Stimulated activated CD4-positive, alpha-beta T cell treated with anti-CD3 and anti-CD28 coated beads, Interleukin-2, amount 100 ng/mL, for 24 hours (primary cell): ENCODE data around the gene EID2.

Experiments used
- DNase-seq, 2 donors: peaks; one replicate each; pipeline ENCODE4 v3.0.0-alpha.2; 2020

Gene EID2

DNA sequence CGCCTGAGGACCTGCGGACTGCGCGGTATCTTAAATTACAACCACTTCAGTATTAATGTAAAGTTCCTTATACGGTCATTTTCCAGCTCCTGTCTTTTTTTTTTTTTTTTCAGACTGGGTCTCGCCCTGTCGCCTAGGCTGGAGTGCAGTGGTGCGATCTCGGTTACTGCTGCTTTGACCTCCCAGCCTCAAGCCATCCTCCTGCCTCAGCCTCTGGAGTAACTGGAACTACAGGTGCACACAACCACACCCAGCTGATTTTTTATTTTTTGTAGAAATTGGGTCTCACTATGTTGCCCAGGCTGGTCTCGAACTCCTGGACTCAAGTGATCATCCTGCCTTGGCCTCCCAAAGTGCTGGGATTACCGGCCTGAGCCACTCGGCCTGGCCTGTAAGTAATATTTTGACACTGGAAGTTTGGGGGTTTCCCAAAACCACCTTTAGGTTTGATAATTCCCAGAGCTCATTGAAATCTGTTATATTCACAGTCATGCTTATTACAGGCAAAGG lies 6.9 kb downstream of the EID2 start:
- no peak for DNase-seq

DNA sequence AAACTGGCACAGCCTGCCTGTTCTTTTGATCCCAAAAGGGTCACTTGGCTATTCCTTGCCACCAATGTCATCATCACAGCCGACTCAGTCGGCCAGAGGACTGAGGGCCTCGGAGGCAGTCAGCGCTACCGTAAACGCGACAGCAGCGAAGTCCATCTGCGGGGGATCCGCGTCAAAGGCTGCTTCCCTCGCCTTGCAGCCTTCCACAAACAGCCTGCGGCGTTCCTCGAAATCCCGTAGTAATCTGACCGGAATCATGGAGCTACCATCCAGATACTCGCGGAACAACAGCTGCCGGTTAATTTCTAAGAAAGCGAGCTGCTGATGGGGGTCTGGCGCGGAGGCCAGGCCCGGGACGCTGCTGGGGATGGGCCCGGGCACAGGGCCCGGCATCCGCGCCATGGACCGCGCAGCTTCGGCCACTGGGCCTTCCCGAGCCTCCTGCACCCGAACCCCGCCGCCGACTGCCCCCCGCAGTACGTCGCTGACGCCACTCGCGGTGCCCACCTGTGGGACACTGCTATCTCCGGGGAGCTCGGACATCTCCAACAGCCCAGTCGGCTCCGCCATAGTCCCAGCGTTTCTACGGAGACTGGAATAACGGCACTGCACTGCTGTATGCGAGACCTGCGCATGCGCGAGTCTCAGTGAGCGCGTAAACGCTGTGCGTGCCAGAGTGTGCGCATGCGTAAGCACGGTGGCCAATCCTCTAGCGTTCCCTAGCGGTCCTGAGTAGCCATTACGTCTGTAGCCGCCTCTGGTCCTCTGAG lies 7.5 kb downstream of the EID2 start, which contains the start of gene EID2B:
EID2B (minus strand) TSS at position 620 of the 770 bp plus-strand sequence; CDS start at position 570, 50 bp downstream.
- peak; percentile 94 to 95 for DNase-seq

DNA sequence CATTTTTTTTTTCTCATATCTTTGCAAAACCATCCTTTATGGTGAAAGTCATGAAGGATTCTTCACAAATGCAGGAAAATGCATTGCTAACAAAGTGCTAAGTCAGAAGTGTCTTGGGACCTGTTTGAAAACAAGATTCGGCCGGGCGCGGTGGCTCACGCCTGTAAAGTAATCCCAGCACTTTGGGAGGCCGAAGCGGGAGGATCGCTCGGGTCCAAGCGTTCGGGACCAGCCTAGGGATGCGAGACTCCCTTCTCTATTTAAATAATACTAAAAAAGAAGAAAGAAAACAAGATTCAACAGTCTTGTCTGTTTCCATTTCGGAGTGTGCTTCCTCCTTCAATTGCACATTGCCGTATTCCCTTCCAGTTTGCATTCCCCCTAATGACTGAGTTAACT lies 8.1 kb downstream of the EID2 start:
- no peak for DNase-seq

GRCh38 chr19:39525205-39525604 lies 14.8 kb downstream of the EID2 start:
- no peak for DNase-seq

DNA sequence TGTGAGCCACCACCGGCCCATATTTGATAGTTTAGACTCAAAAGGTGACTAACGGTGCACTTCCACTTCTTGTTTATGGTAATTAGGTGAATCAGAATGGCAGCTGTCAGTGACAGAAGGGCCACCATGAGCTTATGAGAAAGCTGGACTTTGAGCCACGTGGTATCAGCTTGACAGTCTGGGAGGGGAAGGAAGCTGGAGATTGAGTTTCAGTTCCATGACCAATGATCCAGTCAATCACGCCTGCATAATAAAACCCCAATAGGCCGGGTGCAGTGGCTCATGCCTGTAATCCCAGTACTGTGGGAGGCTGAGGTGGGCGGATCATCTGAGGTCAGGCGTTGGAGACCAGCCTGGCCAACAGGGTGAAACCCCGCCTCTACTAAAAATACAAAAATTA lies 15.5 kb downstream of the EID2 start:
- no peak for DNase-seq

DNA sequence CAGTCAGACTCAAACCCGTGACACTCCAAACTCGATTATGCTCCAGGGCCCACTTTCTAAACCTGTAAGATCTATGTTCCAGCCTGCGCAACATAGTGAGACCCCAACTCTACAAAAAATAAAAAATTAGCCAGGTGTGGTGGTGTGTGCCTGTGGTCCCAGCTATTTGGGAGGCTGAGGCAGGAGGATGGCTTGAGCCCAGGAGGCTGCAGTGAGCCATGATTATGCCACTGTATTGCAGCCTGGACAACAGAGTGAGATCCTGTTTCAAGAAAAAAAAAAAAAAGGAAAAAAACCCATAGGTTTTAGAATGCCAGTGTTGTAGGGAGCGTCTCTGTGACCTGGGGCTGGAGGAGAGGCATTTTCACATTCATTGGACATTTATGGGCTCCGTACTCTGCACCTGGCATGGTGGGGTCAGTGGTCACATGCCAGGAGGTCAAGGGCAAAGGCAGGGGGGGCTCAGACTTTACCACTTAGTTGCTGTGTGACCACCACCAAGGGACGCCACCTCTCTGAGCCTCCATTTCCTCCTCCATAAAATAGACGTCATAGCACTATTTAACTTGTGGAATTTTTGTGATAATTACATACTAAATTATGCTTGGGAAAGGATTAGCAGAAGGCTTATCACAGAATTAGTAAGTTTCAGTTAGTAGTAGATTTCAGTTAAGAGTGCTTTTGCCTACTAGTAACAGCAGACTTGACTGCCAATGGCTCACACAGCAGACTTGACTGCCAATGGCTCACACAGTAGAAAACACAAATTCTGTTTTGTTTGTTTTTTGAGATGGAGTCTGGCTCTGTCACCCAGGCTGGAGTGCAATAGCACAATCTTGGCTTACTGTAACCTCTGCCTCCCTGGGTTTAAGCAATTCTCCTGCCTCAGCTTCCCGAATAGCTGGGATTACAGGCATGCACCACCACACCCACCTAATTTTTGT lies 19.1 kb downstream of the EID2 start:
- no peak for DNase-seq

DNA sequence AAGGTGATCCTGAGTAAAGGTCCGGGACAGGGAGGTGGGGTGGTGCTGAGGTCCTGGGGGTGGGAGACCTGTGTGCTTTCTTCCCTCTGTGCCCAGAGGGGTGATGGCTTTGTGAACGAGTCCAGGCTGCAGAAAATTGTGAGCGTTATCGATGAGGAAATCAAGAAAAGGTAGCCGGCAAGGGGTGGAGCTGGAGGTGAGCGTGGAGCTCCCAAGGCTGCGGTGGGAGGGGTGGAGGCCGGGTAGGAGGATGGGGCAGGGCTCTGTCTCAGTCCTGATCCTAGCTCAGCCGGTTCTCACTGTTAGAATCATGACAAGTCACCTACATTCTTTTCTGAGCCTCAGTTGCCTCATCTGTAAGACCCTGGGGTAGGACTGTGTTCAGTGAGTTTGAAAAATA lies 21.0 kb downstream of the EID2 start:
- no peak for DNase-seq

- DNase-seq: no peak
Measured at GRCh38 chr19:39518458-39518857, 21.5 kb downstream of the EID2 start.

- DNase-seq: no peak
Measured at GRCh38 chr19:39517432-39517831, 22.5 kb downstream of the EID2 start.

GRCh38 chr19:39516270-39516669 lies 23.7 kb downstream of the EID2 start:
- DNase-seq: no peak

DNA sequence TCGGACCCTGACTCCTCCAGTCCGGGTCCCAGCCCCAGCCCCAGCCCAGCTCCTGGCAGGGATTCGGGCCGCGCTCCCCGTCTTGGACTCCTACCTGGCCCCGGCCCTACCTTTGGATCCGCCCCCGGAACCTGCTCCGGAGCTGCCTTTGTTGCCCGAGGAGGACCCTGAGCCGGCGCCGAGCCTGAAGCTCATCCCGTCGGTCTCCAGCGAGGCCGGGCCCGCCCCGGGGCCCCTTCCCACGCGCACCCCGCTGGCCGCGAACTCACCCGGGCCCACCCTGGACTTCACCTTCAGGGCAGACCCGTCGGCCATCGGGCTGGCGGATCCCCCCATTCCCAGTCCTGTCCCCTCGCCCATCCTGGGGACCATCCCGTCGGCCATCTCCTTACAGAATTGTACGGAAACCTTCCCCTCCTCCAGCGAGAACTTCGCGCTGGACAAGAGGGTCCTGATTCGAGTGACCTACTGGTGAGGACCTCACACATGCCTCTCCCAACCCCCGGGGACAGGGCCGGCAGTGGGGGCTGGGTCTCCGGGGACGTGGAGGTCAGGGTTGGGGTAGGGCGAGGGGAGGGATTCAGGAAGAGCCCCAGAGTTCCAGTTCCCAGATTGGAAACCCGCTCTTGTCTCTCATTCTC lies 24.3 kb downstream of the EID2 start:
- peak; percentile 28 to 31 for DNase-seq

GRCh38 chr19:39514840-39515550 lies 25.0 kb downstream of the EID2 start, which contains the start of gene SELENOV:
Gene SELENOV (plus strand): TSS chr19:39515139. CDS start chr19:39515213, 74 bp downstream.
- peak in 1 of 2 donors; percentile 26 for DNase-seq

GRCh38 chr19:39512988-39513387 lies 27.0 kb downstream of the EID2 start:
- DNase-seq: no peak

DNA sequence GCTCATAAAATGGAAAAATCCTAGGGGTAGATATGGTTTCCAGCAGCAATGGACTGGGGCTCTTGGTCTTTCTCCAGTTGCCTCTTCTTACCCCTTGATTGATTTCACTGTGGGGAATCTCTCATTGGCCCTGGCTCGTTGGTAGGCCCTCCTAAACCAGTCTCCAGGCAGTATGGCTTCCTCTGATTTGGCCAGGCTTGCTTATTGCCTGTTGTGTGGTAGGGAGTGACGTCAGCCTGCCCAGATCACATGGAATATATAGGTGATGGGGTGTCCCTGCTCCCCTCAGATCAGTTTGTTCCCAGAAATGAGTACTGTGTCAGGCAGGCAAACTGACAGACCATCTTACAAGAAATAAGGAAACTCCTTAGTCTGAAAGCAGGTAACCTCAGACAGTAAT lies 30.7 kb downstream of the EID2 start:
- DNase-seq: no peak

- DNase-seq: no peak
Measured at GRCh38 chr19:39508629-39509028, 31.3 kb downstream of the EID2 start.

DNA sequence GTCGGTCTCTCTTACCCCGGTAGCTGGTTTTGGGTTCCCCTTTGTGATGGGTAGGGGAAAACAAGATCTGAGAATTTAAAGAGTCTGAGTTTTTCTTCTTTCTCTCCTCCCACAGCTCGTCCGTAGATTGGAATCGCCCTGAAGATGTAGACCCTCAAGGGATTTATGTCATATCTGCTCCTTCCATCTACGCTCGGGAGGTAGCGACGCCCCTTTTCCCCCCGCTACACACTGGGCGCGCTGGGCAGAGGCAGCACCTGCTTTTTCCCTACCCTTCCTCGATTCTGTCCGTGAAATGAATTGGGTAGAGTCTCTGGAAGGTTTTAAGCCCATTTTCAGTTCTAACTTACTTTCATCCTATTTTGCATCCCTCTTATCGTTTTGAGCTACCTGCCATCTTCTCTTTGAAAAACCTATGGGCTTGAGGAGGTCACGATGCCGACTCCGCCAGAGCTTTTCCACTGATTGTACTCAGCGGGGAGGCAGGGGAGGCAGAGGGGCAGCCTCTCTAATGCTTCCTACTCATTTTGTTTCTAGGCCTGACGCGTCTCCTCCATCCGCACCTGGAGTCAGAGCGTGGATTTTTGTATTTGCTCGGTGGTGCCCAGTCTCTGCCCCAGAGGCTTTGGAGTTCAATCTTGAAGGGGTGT lies 32.1 kb downstream of the EID2 start:
- DNase-seq: no peak

GRCh38 chr19:39506944-39507714 lies 32.8 kb downstream of the EID2 start:
- DNase-seq: peak; percentile 64 to 77

DNA sequence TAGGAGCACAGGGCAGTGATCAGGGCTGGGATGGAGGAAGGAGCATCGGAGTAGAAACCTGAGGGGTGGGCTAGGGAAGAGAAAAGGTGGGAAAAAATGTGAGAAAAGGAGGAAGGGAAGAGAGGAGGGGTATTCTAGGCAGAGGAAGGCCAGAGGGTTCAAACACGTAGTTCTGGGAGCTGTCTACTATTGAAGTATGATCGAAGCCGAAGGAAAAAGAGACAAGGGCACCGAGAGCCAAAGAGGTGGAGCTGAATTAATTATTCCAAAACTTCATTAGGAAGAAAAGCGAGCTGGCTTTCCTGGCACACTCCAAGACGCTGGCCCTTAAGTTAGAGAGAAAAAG lies 33.4 kb downstream of the EID2 start:
- no peak for DNase-seq

DNA sequence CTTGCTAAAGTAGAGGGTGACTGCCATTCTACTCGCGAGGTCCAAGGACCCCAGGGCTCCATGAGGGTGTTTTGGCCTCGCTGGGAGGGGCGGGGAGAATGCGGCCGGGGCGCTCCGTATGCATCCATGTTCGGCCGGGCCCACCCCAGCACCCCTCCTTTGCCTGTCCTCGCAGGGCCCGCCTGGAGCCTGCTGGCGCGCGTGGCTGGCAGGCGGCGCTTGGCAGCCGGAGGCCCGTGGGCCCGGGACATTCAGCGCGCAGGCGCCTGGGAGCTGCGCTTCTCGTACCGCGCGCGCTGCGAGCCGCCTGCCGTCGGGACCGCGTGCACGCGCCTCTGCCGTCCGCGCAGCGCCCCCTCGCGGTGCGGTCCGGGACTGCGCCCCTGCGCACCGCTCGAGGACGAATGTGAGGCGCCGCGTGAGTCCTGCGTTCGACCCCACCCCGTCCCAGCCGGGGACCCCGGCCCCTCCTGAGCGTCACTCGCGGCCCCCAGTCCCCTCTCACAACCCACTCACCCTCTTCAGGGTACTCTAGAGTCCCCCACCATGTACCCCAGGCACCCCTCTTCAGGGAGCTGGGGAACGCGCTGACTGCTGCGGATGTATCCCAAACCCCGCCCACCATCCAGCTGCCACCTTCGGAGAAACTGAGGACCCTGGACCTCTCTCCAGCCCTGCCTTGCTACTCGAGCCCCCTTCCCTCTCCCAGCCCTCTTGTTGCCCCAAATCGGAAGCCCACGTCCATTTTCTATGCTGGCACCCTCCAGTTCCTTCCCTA lies 37.1 kb downstream of the EID2 start:
- DNase-seq: peak; percentile 79 to 83

- DNase-seq: no peak
Measured at GRCh38 chr19:39501340-39501739, 38.6 kb downstream of the EID2 start.
